HG03045 (cell line): ENCODE data around the gene PBX3.

Source experiments
- ATAC-seq: cut with Tn5 transposase; IDR thresholded peaks from one replicate; pipeline ENCODE4 v1.9.1; 2021; ENCODE audit warnings: mild to moderate bottlenecking, moderate library complexity; ENCODE audit not compliant: unreplicated experiment

The PBX3 gene

GRCh38 chr9:125969462-125969861 lies 222.3 kb downstream of the PBX3 start:
- ATAC-seq = no peak

DNA sequence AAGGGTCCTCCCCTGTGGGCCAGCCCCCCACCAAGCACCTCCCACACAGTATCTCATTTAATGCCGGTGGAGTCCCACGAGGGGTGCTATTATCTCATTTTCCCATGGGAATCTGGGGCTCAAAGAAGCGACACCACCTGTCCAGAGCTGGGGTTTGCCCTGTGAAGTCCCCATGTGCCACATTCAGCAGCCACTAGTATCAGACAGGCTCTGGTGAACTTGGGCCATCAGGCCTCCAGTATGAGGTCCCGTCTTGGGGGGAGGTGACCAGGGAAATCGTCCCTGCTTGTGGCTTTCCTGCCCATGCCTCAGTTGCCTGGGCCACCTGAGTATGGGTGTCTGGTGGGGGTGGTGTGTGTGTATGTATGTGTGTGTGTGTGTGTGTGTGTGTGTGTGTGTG lies 222.7 kb downstream of the PBX3 start:
- ATAC-seq = no peak

GRCh38 chr9:125970340-125970739 lies 223.2 kb downstream of the PBX3 start:
- no peak for ATAC-seq

- no peak for ATAC-seq
Measured at GRCh38 chr9:125971050-125971449, 223.9 kb downstream of the PBX3 start.

- ATAC-seq = no peak
Measured at GRCh38 chr9:125972012-125972729, 225.0 kb downstream of the PBX3 start.

GRCh38 chr9:125973547-125973946 lies 226.4 kb downstream of the PBX3 start:
- no peak for ATAC-seq

- no peak for ATAC-seq
Measured at GRCh38 chr9:125974705-125975104, 227.5 kb downstream of the PBX3 start.

GRCh38 chr9:125977223-125977622 lies 230.1 kb downstream of the PBX3 start:
- ATAC-seq = no peak

DNA sequence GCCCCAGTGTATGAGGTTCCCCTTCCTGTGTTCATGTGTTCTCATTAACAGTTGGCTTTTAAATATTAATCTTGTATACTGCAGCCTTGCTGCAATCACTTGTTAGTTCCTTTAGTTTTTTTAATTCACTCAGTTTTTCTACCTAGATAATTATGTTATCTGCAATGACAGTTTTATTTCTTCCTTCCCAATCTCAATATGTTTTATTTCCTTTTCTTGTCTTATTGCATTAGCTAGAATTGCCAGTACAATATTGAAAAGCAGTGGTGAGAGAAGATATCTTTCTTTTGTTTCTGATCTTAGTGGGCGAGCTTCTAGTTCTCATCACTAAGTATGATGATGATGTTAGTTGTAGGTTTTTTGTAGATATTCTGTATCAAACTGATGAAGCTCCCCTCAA lies 232.2 kb downstream of the PBX3 start:
- ATAC-seq = no peak

- ATAC-seq = no peak
Measured at GRCh38 chr9:125982798-125983406, 235.7 kb downstream of the PBX3 start.

DNA sequence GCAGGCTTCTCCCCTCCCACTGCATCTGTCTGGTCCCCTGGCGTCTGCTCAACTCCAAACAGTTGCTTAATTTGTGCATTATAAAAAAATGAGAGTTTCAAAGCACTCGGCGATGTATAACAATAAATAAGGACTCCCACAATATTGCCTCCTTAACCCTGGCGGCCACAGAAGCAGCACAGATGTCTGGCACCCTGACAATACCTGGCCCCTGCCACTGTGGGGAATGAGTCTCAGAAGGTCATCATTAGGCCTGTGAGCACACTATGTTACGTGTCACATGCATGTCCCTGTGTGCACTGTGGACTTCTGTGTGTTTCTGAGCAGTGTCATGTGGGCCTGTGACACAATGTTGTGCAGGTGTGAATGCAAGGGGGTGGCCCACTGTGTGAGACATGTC lies 236.5 kb downstream of the PBX3 start:
- ATAC-seq = no peak

DNA sequence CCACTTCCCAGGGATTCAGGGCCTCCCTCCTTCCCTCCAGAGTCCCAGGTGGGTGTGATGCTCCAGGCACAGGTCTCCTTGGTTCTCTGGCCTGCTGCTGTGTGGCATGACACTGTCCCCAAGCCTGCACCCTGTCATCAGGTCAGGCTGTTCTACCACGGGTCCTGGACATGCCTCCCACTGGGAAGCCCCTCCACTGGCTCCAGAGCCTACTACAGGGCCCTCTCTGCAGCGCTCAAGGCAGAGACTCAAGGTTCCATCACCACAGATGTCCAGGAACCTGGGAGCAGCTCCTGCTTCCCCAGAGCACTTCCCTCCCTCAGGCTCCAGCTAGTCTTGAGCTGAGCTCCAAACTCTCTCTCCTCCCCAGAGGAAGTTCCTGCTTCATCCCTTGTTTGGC lies 237.3 kb downstream of the PBX3 start:
- no peak for ATAC-seq

- no peak for ATAC-seq
Measured at GRCh38 chr9:125985142-125985997, 238.2 kb downstream of the PBX3 start.

- no peak for ATAC-seq
Measured at GRCh38 chr9:125985998-125986655, 239.0 kb downstream of the PBX3 start.

GRCh38 chr9:125986966-125987365 lies 239.8 kb downstream of the PBX3 start:
- no peak for ATAC-seq

GRCh38 chr9:125987420-125987819 lies 240.2 kb downstream of the PBX3 start:
- no peak for ATAC-seq

- no peak for ATAC-seq
Measured at GRCh38 chr9:125988479-125989050, 241.4 kb downstream of the PBX3 start.

- ATAC-seq = no peak
Measured at GRCh38 chr9:125989090-125989501, 241.9 kb downstream of the PBX3 start.

GRCh38 chr9:125989524-125990180 lies 242.5 kb downstream of the PBX3 start:
- no peak for ATAC-seq

GRCh38 chr9:125990186-125990792 lies 243.1 kb downstream of the PBX3 start:
- ATAC-seq = no peak
